ENCODE results near the gene DEPDC5.

- TF ChIP-seq CTCF (IDR thresholded peaks at IDR 0.05; ENCODE audit: insufficient read depth, low read length) = no peak
- TF ChIP-seq POLR2AphosphoS5 (IDR thresholded peaks at IDR 0.05; ENCODE audit: low read depth) = no peak
Observed at GRCh38 chr22:31715147-31715778, 38.6 kb upstream of the DEPDC5 start.
